Psoas muscle (tissue), 8 donors: ENCODE results near the gene ST6GAL1. TPM values are rescaled to one million over a fixed set of nuclear protein-coding genes. Genes with fewer than 3 reads are reported as not detected.

Source experiments
- ATAC-seq, 4 donors: fragments of 200-7000 bp; cut with Tn5 transposase; one replicate each; pipeline ENCODE4 v1.9.1; 2020; ENCODE audit warnings: moderate library complexity in 3 of 4, mild to moderate bottlenecking in 2 of 4
- DNase-seq, 2 donors: peaks; one replicate each; pipeline ENCODE4 v3.0.0-alpha.2; 2020
- H3K27ac ChIP-seq: fragments of 200-600 bp; one replicate; pipeline ENCODE4 v1.8.0; 2022
- H3K27me3 ChIP-seq, 3 donors: fragments of 200-600 bp in 1 of 3; one replicate each; pipeline versions ENCODE4 v1.6.1 to v1.8.0; 2013 to 2022; ENCODE audit warnings: low read length in 2 of 3, mild to moderate bottlenecking in 2 of 3, moderate library complexity in 1 of 3; ENCODE audit not compliant: insufficient read depth in 3 of 3
- H3K36me3 ChIP-seq, 2 donors: fragments of 200-600 bp in 1 of 2; one replicate each; pipeline versions ENCODE4 v1.6.1 to v1.8.0; 2013 to 2022; ENCODE audit warnings: low read depth in 1 of 2, mild to moderate bottlenecking in 1 of 2, moderate library complexity in 1 of 2; ENCODE audit not compliant: insufficient read depth in 1 of 2
- H3K4me1 ChIP-seq: fragments of 200-600 bp; one replicate; pipeline ENCODE4 v1.8.0; 2022
- H3K4me3 ChIP-seq: fragments of 200-600 bp; one replicate; pipeline ENCODE4 v1.8.0; 2022; ENCODE audit warnings: mild to moderate bottlenecking
- H3K9me3 ChIP-seq: fragments of 200-600 bp; one replicate; pipeline ENCODE4 v1.8.0; 2022
- CTCF ChIP-seq: fragments of 200-600 bp; IDR thresholded peaks from one replicate; pipeline ENCODE4 v1.8.0; 2022; ENCODE audit warnings: antibody characterized with exemption
- WGBS, 3 donors: extraction: QIAGEN DNeasy Blood & Tissue Kit; methylation state at CpG; one replicate each; pipeline versions ENCODE4 v1.1.6 to v1.1.7; 2013; 5-methylcytosine and 5-hydroxymethylcytosine counted together
- intact Hi-C, 2 donors: fragments of 100-400 bp; cut with DNase I; formaldehyde crosslinking; loops; one replicate each; pipeline versions ENCODE4 v1.11.0 to v1.14.2; 2022
- polyA plus RNA-seq, 3 donors: library from polyadenylated mRNA; stranded (reverse); fragments of 200-250 nt; gene quantifications; one replicate each; pipeline ENCODE4 v1.2.3, GENCODE V29; 2013
- total RNA-seq, 4 donors: library from RNA; stranded (reverse); fragmentation: NEBNext Ultra II Directional in 2 of 4; extraction: Animal tissue kit (Norgen Biotek cat#: 25700) in 2 of 4; gene quantifications; one replicate each; pipeline versions ENCODE4 v1.2.1 to v1.2.4, GENCODE V29; 2021 to 2023
- donor health status: healthy with polysubstance abuse.
- donor health status: DM: no; HTN: no; CAD: no; lungs with moderate emphysema.
- donor health status: Bipolar disorder and iron deficiency.
- donor health status: healthy.
- donor health status: DM: yes; HTN: yes; CAD: no.
- donor health status: DM: no; HTN: no; CAD: no.
- donor health status: DM: no; HTN: no; CAD: no.
- donor health status: DM: yes; HTN: yes; CAD: no.

ST6GAL1 gene
- total and polyA plus RNA-seq, 7 donors = 4.2 to 25.0 (median 15.3) TPM

GRCh38 chr3:186917512-186918312 lies 12.6 kb upstream of the ST6GAL1 start:
- WGBS, 3 donors = 72 to 76% (median 72%) methylated on average over 4 of the region's 4 CpGs
- TF ChIP-seq CTCF = no peak
- H3K27ac ChIP-seq = peak overlapping the region; percentile 87
- no peak for ATAC-seq
- no peaks in the 10 kb centered on the region for H3K36me3 ChIP-seq
- no peaks in the 10 kb centered on the region for H3K9me3 ChIP-seq
- H3K4me3 ChIP-seq = no peak overlapping the region
- intact Hi-C loops = no loop called here
- DNase-seq = no peak
- H3K4me1 ChIP-seq = peaks cover 19% of the 10 kb centered on the region
- H3K27me3 ChIP-seq = no peaks in the 10 kb centered on the region

GRCh38 chr3:186920301-186920700 lies 10.0 kb upstream of the ST6GAL1 start:
- peak overlapping the region; percentile 27 for H3K27ac ChIP-seq
- H3K4me3 ChIP-seq = no peak overlapping the region
- intact Hi-C loops = no loop called here
- peak in 1 of 4 donors; percentile 37 for ATAC-seq
- no peak for DNase-seq
- no peaks in the 10 kb centered on the region for H3K36me3 ChIP-seq
- no peaks in the 10 kb centered on the region for H3K9me3 ChIP-seq
- WGBS, 3 donors = 66 to 77% (median 67%) methylated on average over 4 of the region's 4 CpGs
- H3K27me3 ChIP-seq = no peaks in the 10 kb centered on the region
- peaks cover 13% of the 10 kb centered on the region for H3K4me1 ChIP-seq
- TF ChIP-seq CTCF = no peak

- Histone ChIP-seq H3K4me3 (no peak overlapping the region), H3K4me1 (peaks cover 10% of the 10 kb centered on the region), H3K27ac (peak overlapping the region; percentile 27), H3K36me3 (no peaks in the 10 kb centered on the region), H3K27me3 (no peaks in the 10 kb centered on the region), H3K9me3 (no peaks in the 10 kb centered on the region)
- no peak for ATAC-seq
- intact Hi-C loops = no loop called here
- DNase-seq = no peak
- 76 to 90% (median 84%) methylated on average over 1 of the region's 1 CpG for WGBS, 3 donors
- no peak for TF ChIP-seq CTCF
These were observed 9.5 kb upstream of the ST6GAL1 start for GRCh38 chr3:186920796-186921195.

GRCh38 chr3:186921578-186921977 lies 8.7 kb upstream of the ST6GAL1 start:
- intact Hi-C loops = no loop called here
- Histone ChIP-seq H3K4me1 (peaks cover 6% of the 10 kb centered on the region), H3K27me3 (no peaks in the 10 kb centered on the region), H3K9me3 (no peaks in the 10 kb centered on the region), H3K36me3 (no peaks in the 10 kb centered on the region), H3K4me3 (no peak overlapping the region), H3K27ac (no peak overlapping the region)
- ATAC-seq = no peak
- TF ChIP-seq CTCF = no peak
- WGBS, 3 donors = 83 to 88% (median 85%) methylated on average over 3 of the region's 3 CpGs
- DNase-seq = no peak

GRCh38 chr3:186922224-186922623 lies 8.1 kb upstream of the ST6GAL1 start:
- TF ChIP-seq CTCF = no peak
- Histone ChIP-seq H3K9me3 (no peaks in the 10 kb centered on the region), H3K4me3 (no peak overlapping the region), H3K4me1 (no peaks in the 10 kb centered on the region), H3K27ac (no peak overlapping the region), H3K27me3 (no peaks in the 10 kb centered on the region), H3K36me3 (no peaks in the 10 kb centered on the region)
- no peak for DNase-seq
- WGBS, 3 donors = 93 to 95% (median 95%) methylated on average over 9 of the region's 9 CpGs
- no peak for ATAC-seq
- intact Hi-C loops = no loop called here
